ENCODE data around the gene SYT1. TPM values are rescaled to one million over a fixed set of nuclear protein-coding genes. Genes with fewer than 3 reads are reported as not detected.

The SYT1 gene
- total and polyA plus RNA-seq, 2 of the 8 experiments (the other 6 are each of a cell fraction or from before 2014, with no cell fraction given) = 11.0 to 34.6 TPM

DNA sequence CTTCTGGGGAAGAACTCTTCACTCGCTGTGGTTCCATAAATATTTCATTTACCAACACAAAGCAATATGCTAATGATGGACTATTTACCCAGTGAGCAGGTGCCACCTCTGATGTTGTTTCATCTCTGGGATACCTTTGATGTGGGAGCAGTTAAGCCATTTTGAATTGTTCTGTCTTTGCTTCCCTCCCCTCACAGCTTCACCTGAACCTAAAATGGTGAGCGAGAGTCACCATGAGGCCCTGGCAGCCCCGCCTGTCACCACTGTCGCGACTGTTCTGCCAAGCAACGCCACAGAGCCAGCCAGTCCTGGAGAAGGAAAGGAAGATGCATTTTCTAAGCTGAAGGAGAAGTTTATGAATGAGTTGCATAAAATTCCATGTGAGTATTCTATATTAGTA lies 352.7 kb downstream of the SYT1 start:
- H4K91ac ChIP-seq (replicated peaks; ENCODE audit: insufficient read length, low read length) = no peak overlapping the region
- TF ChIP-seq YY1 (IDR thresholded peaks at IDR 0.05; ENCODE audit: low read depth, low read length) = peak; percentile 78
- no peak for TF ChIP-seq MAFK (IDR thresholded peaks at IDR 0.05; ENCODE audit: low read depth, low read length)
- POLR2A ChIA-PET (ENCODE audit: partially characterized antibody) = no interaction called here
- H3K4me3 ChIP-seq (ENCODE audit: extremely low read depth in 1 of 4, insufficient read depth in 2 of 4, low read depth in 3 of 4, low read length in 4 of 4) = no peak overlapping the region
- H3K27me3 ChIP-seq (replicated peaks in 1 of 4; ENCODE audit: control insufficient read depth in 3 of 4, extremely low read depth in 1 of 4, insufficient read depth in 3 of 4, low read length in 3 of 4) = no peaks in the 10 kb centered on the region
- no peak overlapping the region for H3K9ac ChIP-seq (replicated peaks in 1 of 4; ENCODE audit: extremely low read depth in 1 of 4, low read depth in 3 of 4, low read length in 3 of 4)
- no peaks in the 10 kb centered on the region for H4K20me1 ChIP-seq (replicated peaks in 1 of 2; ENCODE audit: control insufficient read depth in 1 of 2, insufficient read depth in 2 of 2, low read length in 2 of 2)
- peak overlapping the region; percentile 80 for H4K8ac ChIP-seq (ENCODE audit: extremely low read depth, insufficient read depth, low read length)
- H3K4me2 ChIP-seq (ENCODE audit: insufficient read depth in 1 of 2, low read depth in 2 of 2, low read length in 2 of 2) = no peak overlapping the region
- peaks cover 0 to 4% (median 0%) of the 10 kb centered on the region in 4 experiments; a peak in 2 of 7 replicates for H3K4me1 ChIP-seq (replicated peaks in 1 of 4; ENCODE audit: control insufficient read depth in 3 of 4, insufficient read depth in 4 of 4, low read length in 3 of 4)
- FAIRE-seq (no peak), DNase-seq (ENCODE audit: low read depth in 1 of 2, low spot score in 2 of 2) (no peak)
- H3K56ac ChIP-seq (replicated peaks; ENCODE audit: insufficient read length, low read depth, low read length) = no peak overlapping the region
- no peak overlapping the region for H2BK20ac ChIP-seq (ENCODE audit: low read length)
- H3K79me1 ChIP-seq (ENCODE audit: low read depth, low read length) = no peaks in the 10 kb centered on the region; the same call in 1 of the 2 replicates
- no peak overlapping the region for H2AK5ac ChIP-seq (ENCODE audit: low read depth, low read length)
- peaks cover 0 to 7% of the 10 kb centered on the region in 2 experiments; a peak in 3 of 4 replicates for H3K9me3 ChIP-seq (ENCODE audit: insufficient read depth in 2 of 2, low read depth in 1 of 2, low read length in 1 of 2)
- H3K27ac ChIP-seq (ENCODE audit: low read depth, low read length) = no peak overlapping the region
- H2BK12ac ChIP-seq (ENCODE audit: low read depth, low read length) = no peak overlapping the region
- H2BK120ac ChIP-seq (replicated peaks; ENCODE audit: low read depth, low read length) = no peak overlapping the region
- no peak overlapping the region for H3K4ac ChIP-seq (replicated peaks; ENCODE audit: insufficient read length, low read depth, low read length)
- no peaks in the 10 kb centered on the region; the same call in 1 of the 2 replicates for H3K23me2 ChIP-seq (ENCODE audit: low read depth, low read length)
- no peak overlapping the region for H4K5ac ChIP-seq (ENCODE audit: insufficient read length, low read depth, low read length)
- WGBS, 2 experiments (ENCODE audit: extremely low coverage in 1 of 2, insufficient coverage in 1 of 2, insufficient read length in 1 of 2, insufficient replicate concordance in 2 of 2, low coverage in 1 of 2, low lambda C conversion rate in 2 of 2, missing lambda C conversion rate in 1 of 2) = 88% methylated on average over 6 of the region's 6 CpGs; no CpG with 5 or more reads in 1 of the 2 experiments
- no peak overlapping the region for H3K18ac ChIP-seq (ENCODE audit: extremely low read depth, low read length)
- H2AFZ ChIP-seq (ENCODE audit: low read length) = no peak overlapping the region
- no peak overlapping the region for H2BK5ac ChIP-seq (ENCODE audit: low read depth, low read length)
- no peak overlapping the region for H2BK15ac ChIP-seq (ENCODE audit: low read length)
- CTCF ChIA-PET (ENCODE audit: partially characterized antibody) = no interaction called here
- peaks cover 0 to 2% (median 0%) of the 10 kb centered on the region in 4 experiments; a peak in 1 of 8 replicates for H3K36me3 ChIP-seq (ENCODE audit: control insufficient read depth in 2 of 4, insufficient read depth in 4 of 4, low read length in 3 of 4)
- H3K23ac ChIP-seq (ENCODE audit: insufficient read length) = no peak overlapping the region
- H3K79me2 ChIP-seq (ENCODE audit: control insufficient read depth in 1 of 2, insufficient read depth in 2 of 2, low read length in 2 of 2) = no peaks in the 10 kb centered on the region; a peak in 1 of 4 replicates
- H3K14ac ChIP-seq (ENCODE audit: insufficient read length) = no peak overlapping the region

All from H1 (cell line).